ENCODE measurements around the gene IPO5. TPM values are rescaled to one million over a fixed set of nuclear protein-coding genes. Genes with fewer than 3 reads are reported as not detected.

Gene IPO5
- total RNA-seq, 1 experiment from 2014 or later = 342 TPM

- Mint-ChIP-seq H3K27me3 (ENCODE audit: low read depth) (no peaks in the 10 kb centered on the region; the same call in none of the 2 replicates), H3K4me3 (no peak overlapping the region), H3K9me3 (peaks cover 0 to 12% of the 10 kb centered on the region in 2 experiments; a peak in 3 of 5 replicates), H3K4me1 (no peaks in the 10 kb centered on the region), H3K27ac (no peak overlapping the region), H3K36me3 (ENCODE audit: insufficient read depth in 1 of 3, low read depth in 3 of 3) (no peaks in the 10 kb centered on the region)
- H3K9ac ChIP-seq (ENCODE audit: extremely low read depth, insufficient read length, low read length) = no peak overlapping the region
- no peaks in the 10 kb centered on the region for H3K23me2 ChIP-seq (ENCODE audit: insufficient read length, low read depth, low read length, poor library complexity, severe bottlenecking)
- H3K27ac ChIP-seq (ENCODE audit: insufficient read length, low read depth, low read length) = no peak overlapping the region
- no peak overlapping the region for H2BK120ac ChIP-seq (ENCODE audit: low read depth, low read length, poor library complexity, severe bottlenecking)
- TF ChIP-seq CTCF (conservative IDR thresholded peaks at IDR 0.05) = no peak
- H4K91ac ChIP-seq (ENCODE audit: insufficient read length, low read depth, low read length) = no peak overlapping the region
- no peak overlapping the region for H3K4ac ChIP-seq (ENCODE audit: low read depth, low read length)
- H3K79me1 ChIP-seq (ENCODE audit: insufficient read depth, low read depth, low read length, poor library complexity, severe bottlenecking) = no peaks in the 10 kb centered on the region
- H3K56ac ChIP-seq (ENCODE audit: insufficient read length, low read depth, low read length) = no peak overlapping the region
- no peak overlapping the region for H4K5ac ChIP-seq (ENCODE audit: insufficient read length, low read depth, low read length)
- H3K4me2 ChIP-seq (ENCODE audit: insufficient read depth, insufficient read length, low read length) = no peak overlapping the region
- H3K4me1 ChIP-seq (ENCODE audit: insufficient read depth, low read length) = no peaks in the 10 kb centered on the region
- no peak overlapping the region for H2AFZ ChIP-seq (ENCODE audit: low read length)
- H2BK15ac ChIP-seq (ENCODE audit: low read depth, low read length) = no peak overlapping the region
- no peak overlapping the region for H3K14ac ChIP-seq (ENCODE audit: insufficient read depth, low read length)
- no peaks in the 10 kb centered on the region for H3K79me2 ChIP-seq (ENCODE audit: insufficient read depth, low read length)
- no peak overlapping the region for H4K8ac ChIP-seq (replicated peaks; ENCODE audit: insufficient read length, low read depth, low read length)
- H2BK5ac ChIP-seq (ENCODE audit: insufficient read length, low read length) = no peak overlapping the region
- H3K9me3 ChIP-seq (ENCODE audit: control insufficient read depth, low read depth, low read length) = no peaks in the 10 kb centered on the region
- H4K20me1 ChIP-seq (ENCODE audit: control insufficient read depth, insufficient read depth, insufficient read length) = no peaks in the 10 kb centered on the region
- H3K18ac ChIP-seq (ENCODE audit: insufficient read length, low read depth, low read length) = no peak overlapping the region
- no peak overlapping the region for H3K23ac ChIP-seq (ENCODE audit: insufficient read length, low read depth, low read length)
- H3K27me3 ChIP-seq (ENCODE audit: insufficient read depth, low read length) = no peaks in the 10 kb centered on the region
- no peak overlapping the region for H2AK5ac ChIP-seq (ENCODE audit: insufficient read length, low read length)
- H2BK20ac ChIP-seq (ENCODE audit: low read depth, low read length, poor library complexity, severe bottlenecking) = no peak overlapping the region
- H3T11ph ChIP-seq (ENCODE audit: low read length) = no peak overlapping the region
- H2BK12ac ChIP-seq (ENCODE audit: insufficient read length, low read depth, low read length) = no peak overlapping the region
- no peak for DNase-seq
- no CpG with 5 or more reads among the region's 1 CpG for WGBS (ENCODE audit: extremely low coverage, insufficient read length, low lambda C conversion rate)
Measured at GRCh38 chr13:97914540-97914939, 38.9 kb upstream of the IPO5 start.

Measured in H9 (cell line).